Panc1 (cell line): ENCODE data around the gene CFL2. TPM values are rescaled to one million over a fixed set of nuclear protein-coding genes. Genes with fewer than 3 reads are reported as not detected.

ENCODE experiments used
- ATAC-seq: fragments of 200-7000 bp; cut with Tn5 transposase; 2 replicates; pipeline ENCODE4 v1.9.1; 2020; ENCODE audit warnings: mild to moderate bottlenecking, moderate library complexity
- BruUV-seq: library from RNA; stranded (reverse); fragments of 400-500 nt; replicated peaks from 2 replicates; lab custom pipeline; 2021; lab: Mats Ljungman, UMichigan
- CTCF ChIA-PET: fragments of 300-600 bp; sonication (Branson Sonifier 250); formaldehyde crosslinking; loops from one replicate; lab custom pipeline; 2022; ENCODE audit warnings: antibody characterized with exemption; lab: Charles Lee
- POLR2A ChIA-PET: fragments of 300-600 bp; sonication (Branson Sonifier 250); formaldehyde crosslinking; loops from one replicate; lab custom pipeline; 2022; ENCODE audit warnings: antibody characterized with exemption; lab: Charles Lee
- DNase-seq: peaks from one replicate; pipeline ENCODE4 v3.0.0-alpha.2; 2010; ENCODE audit warnings: low read depth, low spot score
- H3K27ac ChIP-seq: 2 replicates; pipeline ENCODE4 v1.5.1; 2011; ENCODE audit warnings: mild to moderate bottlenecking, low read length, inconsistent platforms
- H3K27me3 ChIP-seq: fragments of 200-500 bp; sonication (Bioruptor generic); 2 replicates; pipeline ENCODE4 v1.6.0; 2014; ENCODE audit warnings: low read length, inconsistent platforms; ENCODE audit not compliant: control insufficient read depth, insufficient read depth
- H3K36me3 ChIP-seq: fragments of 200-500 bp; sonication (Bioruptor generic); 2 replicates; pipeline ENCODE4 v1.5.1; 2014; ENCODE audit warnings: inconsistent platforms, mild to moderate bottlenecking, low read length, moderate library complexity; ENCODE audit not compliant: control insufficient read depth, insufficient read depth
- H3K4me1 ChIP-seq: 2 replicates; pipeline ENCODE4 v1.5.1; 2011; ENCODE audit warnings: inconsistent platforms, mild to moderate bottlenecking, low read length, moderate library complexity; ENCODE audit not compliant: control insufficient read depth, insufficient read depth
- H3K4me3 ChIP-seq, 2 experiments: 2 replicates each; pipeline ENCODE4 v1.5.1; 2011 to 2012; ENCODE audit warnings: low read depth in 2 of 2, low read length in 2 of 2, mild to moderate bottlenecking in 2 of 2, inconsistent platforms in 1 of 2, moderate library complexity in 1 of 2
- H3K9me3 ChIP-seq: fragments of 200-500 bp; sonication (Bioruptor generic); 2 replicates; pipeline ENCODE4 v1.5.1; 2014; ENCODE audit warnings: low read depth, mild to moderate bottlenecking, inconsistent platforms, low read length, moderate library complexity; ENCODE audit not compliant: control insufficient read depth, insufficient read depth
- POLR2AphosphoS5 ChIP-seq: IDR thresholded peaks from 2 replicates; pipeline ENCODE4 v1.6.1; 2012; ENCODE audit warnings: mild to moderate bottlenecking, low read depth, low read length, moderate library complexity
- SIN3A ChIP-seq: IDR thresholded peaks from 2 replicates; pipeline ENCODE4 v1.6.1; 2012; ENCODE audit warnings: low read depth, mild to moderate bottlenecking, low read length, moderate library complexity, borderline replicate concordance; ENCODE audit not compliant: insufficient read depth
- TCF7L2 ChIP-seq: IDR thresholded peaks from 2 replicates; pipeline ENCODE4 v1.6.1; 2011; ENCODE audit warnings: mild to moderate bottlenecking, low read depth, low read length, inconsistent platforms
- in situ Hi-C: cut with HindIII; loops from 2 replicates; pipeline ENCODE4 v1.10.0; 2016; ENCODE audit warnings: low sequenced_read_pairs, low pct_unique_long_range_greater_than_20kb
- intact Hi-C: fragments of 100-400 bp; cut with micrococcal nuclease; formaldehyde crosslinking; loops from one replicate; pipeline ENCODE4 v1.10.0; 2022; ENCODE audit not compliant: unreplicated experiment
- total RNA-seq: library from RNA; stranded (reverse); gene quantifications from one replicate; pipeline ENCODE4 v1.2.1, GENCODE V29; 2021; ENCODE audit not compliant: unreplicated experiment
- TF ChIP-seq, protein P1 (sequence below): fragments of 450-650 bp; IDR thresholded peaks from 2 replicates; pipeline ENCODE4 v1.5.1; 2017; ENCODE audit warnings: mild to moderate bottlenecking
- TF ChIP-seq, protein P2 (sequence below), 2 experiments: IDR thresholded peaks; 2 replicates each; pipeline ENCODE4 v1.6.1; 2011 to 2012; ENCODE audit warnings: low read depth in 2 of 2, control low read depth in 1 of 2, low read length in 1 of 2, mild to moderate bottlenecking in 1 of 2, moderate library complexity in 1 of 2; ENCODE audit not compliant: insufficient read depth in 1 of 2

CFL2 gene
- total RNA-seq, 1 experiment from 2014 or later = 79.7 TPM

DNA sequence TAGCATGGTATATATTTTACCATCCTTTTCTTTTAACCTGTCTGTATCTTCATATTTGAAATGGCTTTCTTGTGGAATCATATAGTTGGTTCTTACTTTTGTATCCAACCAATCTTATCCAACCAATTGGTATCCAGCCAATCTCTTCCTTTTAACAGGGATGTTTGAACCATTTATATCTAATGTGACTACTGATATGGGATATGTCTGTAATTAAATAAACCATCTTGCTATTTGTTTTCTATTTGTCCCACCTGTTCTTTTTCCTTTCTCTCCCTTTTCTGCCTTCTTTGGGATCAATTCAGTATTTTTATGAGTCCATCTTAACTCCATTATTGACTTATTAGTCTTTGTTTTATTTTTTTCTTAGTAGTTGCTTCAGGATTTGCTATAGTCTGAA, 53.6 kb downstream of the CFL2 start:
- intact Hi-C loops = no loop called here
- TF ChIP-seq TCF7L2 (no peak), SIN3A (no peak), POLR2AphosphoS5 (no peak)
- TF ChIP-seq, protein P1, sequence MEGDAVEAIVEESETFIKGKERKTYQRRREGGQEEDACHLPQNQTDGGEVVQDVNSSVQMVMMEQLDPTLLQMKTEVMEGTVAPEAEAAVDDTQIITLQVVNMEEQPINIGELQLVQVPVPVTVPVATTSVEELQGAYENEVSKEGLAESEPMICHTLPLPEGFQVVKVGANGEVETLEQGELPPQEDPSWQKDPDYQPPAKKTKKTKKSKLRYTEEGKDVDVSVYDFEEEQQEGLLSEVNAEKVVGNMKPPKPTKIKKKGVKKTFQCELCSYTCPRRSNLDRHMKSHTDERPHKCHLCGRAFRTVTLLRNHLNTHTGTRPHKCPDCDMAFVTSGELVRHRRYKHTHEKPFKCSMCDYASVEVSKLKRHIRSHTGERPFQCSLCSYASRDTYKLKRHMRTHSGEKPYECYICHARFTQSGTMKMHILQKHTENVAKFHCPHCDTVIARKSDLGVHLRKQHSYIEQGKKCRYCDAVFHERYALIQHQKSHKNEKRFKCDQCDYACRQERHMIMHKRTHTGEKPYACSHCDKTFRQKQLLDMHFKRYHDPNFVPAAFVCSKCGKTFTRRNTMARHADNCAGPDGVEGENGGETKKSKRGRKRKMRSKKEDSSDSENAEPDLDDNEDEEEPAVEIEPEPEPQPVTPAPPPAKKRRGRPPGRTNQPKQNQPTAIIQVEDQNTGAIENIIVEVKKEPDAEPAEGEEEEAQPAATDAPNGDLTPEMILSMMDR = no peak
- TF ChIP-seq, protein P2, sequence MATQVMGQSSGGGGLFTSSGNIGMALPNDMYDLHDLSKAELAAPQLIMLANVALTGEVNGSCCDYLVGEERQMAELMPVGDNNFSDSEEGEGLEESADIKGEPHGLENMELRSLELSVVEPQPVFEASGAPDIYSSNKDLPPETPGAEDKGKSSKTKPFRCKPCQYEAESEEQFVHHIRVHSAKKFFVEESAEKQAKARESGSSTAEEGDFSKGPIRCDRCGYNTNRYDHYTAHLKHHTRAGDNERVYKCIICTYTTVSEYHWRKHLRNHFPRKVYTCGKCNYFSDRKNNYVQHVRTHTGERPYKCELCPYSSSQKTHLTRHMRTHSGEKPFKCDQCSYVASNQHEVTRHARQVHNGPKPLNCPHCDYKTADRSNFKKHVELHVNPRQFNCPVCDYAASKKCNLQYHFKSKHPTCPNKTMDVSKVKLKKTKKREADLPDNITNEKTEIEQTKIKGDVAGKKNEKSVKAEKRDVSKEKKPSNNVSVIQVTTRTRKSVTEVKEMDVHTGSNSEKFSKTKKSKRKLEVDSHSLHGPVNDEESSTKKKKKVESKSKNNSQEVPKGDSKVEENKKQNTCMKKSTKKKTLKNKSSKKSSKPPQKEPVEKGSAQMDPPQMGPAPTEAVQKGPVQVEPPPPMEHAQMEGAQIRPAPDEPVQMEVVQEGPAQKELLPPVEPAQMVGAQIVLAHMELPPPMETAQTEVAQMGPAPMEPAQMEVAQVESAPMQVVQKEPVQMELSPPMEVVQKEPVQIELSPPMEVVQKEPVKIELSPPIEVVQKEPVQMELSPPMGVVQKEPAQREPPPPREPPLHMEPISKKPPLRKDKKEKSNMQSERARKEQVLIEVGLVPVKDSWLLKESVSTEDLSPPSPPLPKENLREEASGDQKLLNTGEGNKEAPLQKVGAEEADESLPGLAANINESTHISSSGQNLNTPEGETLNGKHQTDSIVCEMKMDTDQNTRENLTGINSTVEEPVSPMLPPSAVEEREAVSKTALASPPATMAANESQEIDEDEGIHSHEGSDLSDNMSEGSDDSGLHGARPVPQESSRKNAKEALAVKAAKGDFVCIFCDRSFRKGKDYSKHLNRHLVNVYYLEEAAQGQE (IDR thresholded peaks at IDR 0.05; ENCODE audit: insufficient read depth in 1 of 2, low read depth in 2 of 2, low read length in 1 of 2) = no peak

More for the DNA sequence above, 53.6 kb downstream of the CFL2 start:
- Histone ChIP-seq H3K4me1 (peaks cover under 1% of the 10 kb centered on the region; the same call in 1 of the 2 replicates), H3K27ac (no peak overlapping the region), H3K9me3 (no peaks in the 10 kb centered on the region), H3K4me3 (no peak overlapping the region), H3K36me3 (no peaks in the 10 kb centered on the region), H3K27me3 (no peaks in the 10 kb centered on the region)
- no TSS peak for BruUV-seq
- ATAC-seq = no peak
- ChIA-PET POLR2A (no interaction called here), CTCF (no interaction called here)
- no peak for DNase-seq
- in situ Hi-C loops = no loop called here

Other genes with a start within 250 kb of the CFL2 start
- 16.6 TPM for gene EAPP, start 174.9 kb downstream of the CFL2 start, total RNA-seq
- gene SNX6, start 84.4 kb downstream of the CFL2 start, total RNA-seq = 50.9 TPM
- gene BAZ1A, start 160.8 kb upstream of the CFL2 start, total RNA-seq = 27.2 TPM